K562 (cell line): ENCODE results near the gene CEP43. TPM values are rescaled to one million over a fixed set of nuclear protein-coding genes. Genes with fewer than 3 reads are reported as not detected.

Source experiments
- BRF1 ChIP-seq: IDR thresholded peaks from 3 replicates; pipeline ENCODE4 v1.6.1; 2011; ENCODE audit warnings: borderline replicate concordance, mild to moderate bottlenecking; ENCODE audit not compliant: insufficient read length; ENCODE audit errors: extremely low read depth
- ELF4 ChIP-seq: fragments of 450-650 bp; formaldehyde crosslinking; IDR thresholded peaks from 2 replicates; pipeline ENCODE4 v1.4.0; 2022; ENCODE audit warnings: missing genetic modification characterization
- ERF ChIP-seq: fragments of 450-650 bp; formaldehyde crosslinking; IDR thresholded peaks from 2 replicates; pipeline ENCODE4 v1.4.0; 2020; ENCODE audit warnings: mild to moderate bottlenecking, mixed read lengths
- FIP1L1 ChIP-seq: fragments of 200-400 bp; formaldehyde crosslinking; IDR thresholded peaks from 2 replicates; pipeline ENCODE4 v1.6.1; 2018; ENCODE audit warnings: mild to moderate bottlenecking, low read depth, low read length; ENCODE audit not compliant: poor library complexity, severe bottlenecking
- GATAD2A ChIP-seq: fragments of 450-650 bp; IDR thresholded peaks from 2 replicates; pipeline ENCODE4 v1.6.1; 2017
- HDAC2 ChIP-seq: fragments of 450-650 bp; IDR thresholded peaks from 2 replicates; pipeline ENCODE4 v1.6.1; 2016; ENCODE audit warnings: mild to moderate bottlenecking
- KDM2B ChIP-seq: fragments of 250-450 bp; sonication (Bioruptor Pico); IDR thresholded peaks from 2 replicates; pipeline ENCODE4 v1.8.0; 2021; ENCODE audit warnings: mild to moderate bottlenecking, moderate library complexity
- MTA1 ChIP-seq: fragments of 450-650 bp; IDR thresholded peaks from 2 replicates; pipeline ENCODE4 v1.6.1; 2017; ENCODE audit warnings: borderline replicate concordance
- MXI1 ChIP-seq: IDR thresholded peaks from 2 replicates; pipeline ENCODE4 v1.6.1; 2011; ENCODE audit warnings: low read depth, mild to moderate bottlenecking, improper control_type of control experiment, low read length
- NR2C2 ChIP-seq, 2 experiments: fragments of 200-800 bp in 1 of 2; sonication (Bioruptor generic) in 1 of 2; sonication (generic) in 1 of 2; formaldehyde crosslinking in 1 of 2; IDR thresholded peaks; 2 replicates each; pipeline versions ENCODE4 v1.6.1 to v1.8.0; 2016 to 2022; ENCODE audit warnings: mild to moderate bottlenecking in 1 of 2, missing compliant biosample characterization in 1 of 2, missing genetic modification characterization in 1 of 2, missing genetic modification reagents in 1 of 2
- PCBP1 ChIP-seq: fragments of 200-400 bp; formaldehyde crosslinking; IDR thresholded peaks from 2 replicates; pipeline ENCODE4 v1.6.1; 2018; ENCODE audit warnings: mild to moderate bottlenecking, low read depth, low read length; ENCODE audit not compliant: poor library complexity, severe bottlenecking
- PHF20 ChIP-seq: fragments of 450-650 bp; IDR thresholded peaks from 2 replicates; pipeline ENCODE4 v1.6.1; 2018; ENCODE audit not compliant: partially characterized antibody
- RBBP5 ChIP-seq: fragments of 200-600 bp; sonication (generic); IDR thresholded peaks from 2 replicates; pipeline ENCODE4 v1.6.1; 2012; ENCODE audit warnings: borderline replicate concordance, mild to moderate bottlenecking, low read length, control low read depth, inconsistent platforms; ENCODE audit not compliant: insufficient read depth, poor library complexity, severe bottlenecking
- STAT6 ChIP-seq: sonication (generic); formaldehyde crosslinking; IDR thresholded peaks from 2 replicates; pipeline ENCODE4 v1.8.1; 2023; ENCODE audit warnings: mild to moderate bottlenecking, missing genetic modification reagents
- SUPT5H ChIP-seq: fragments of 450-650 bp; IDR thresholded peaks from 2 replicates; pipeline ENCODE4 v1.6.1; 2016
- TARDBP ChIP-seq: fragments of 450-650 bp; IDR thresholded peaks from 2 replicates; pipeline ENCODE4 v1.6.1; 2016
- USF1 ChIP-seq: sonication (generic); formaldehyde crosslinking; IDR thresholded peaks from 2 replicates; pipeline ENCODE4 v1.9.0; 2022; ENCODE audit warnings: mild to moderate bottlenecking, missing genetic modification reagents
- ZNF165 ChIP-seq: fragments of 250-450 bp; sonication (Bioruptor Pico); IDR thresholded peaks from 2 replicates; pipeline ENCODE4 v1.4.0; 2020; ENCODE audit warnings: borderline replicate concordance
- polyA plus RNA-seq, 8 experiments: library from polyadenylated mRNA; depleted of rRNA in 4 of 8; stranded (reverse) in 5 of 8; unstranded in 3 of 8; fragments of >200 nt; fragmentation: Nextera tagmentation in 2 of 8; fragmentation: Illumina TruSeq in 1 of 8; extraction: Ambion mirVana in 2 of 8; extraction: Trizol in 1 of 8; gene quantifications; 2 replicates each; pipeline versions ENCODE4 v1.2.1 to v1.2.3, GENCODE V29; 2011 to 2014; ENCODE audit warnings: inconsistent platforms in 1 of 8, missing spikeins in 1 of 8
- total RNA-seq, 7 experiments: library from RNA; depleted of rRNA in 6 of 7; stranded (reverse); fragments of >200 nt in 6 of 7; fragmentation: Illumina TruSeq in 2 of 7; extraction: Trizol in 2 of 7; gene quantifications; 2 replicates each; pipeline versions ENCODE4 v1.2.1 to v1.2.3, GENCODE V29; 2011 to 2021; ENCODE audit warnings: low replicate concordance in 1 of 7
- TF ChIP-seq, protein P1 (sequence below): sonication (generic); formaldehyde crosslinking; IDR thresholded peaks from 2 replicates; pipeline ENCODE4 v1.8.0; 2022; ENCODE audit warnings: mild to moderate bottlenecking, missing genetic modification reagents
- TF ChIP-seq, protein P2 (sequence below), 2 experiments: IDR thresholded peaks; 2 replicates each; pipeline ENCODE4 v1.6.1; 2012; ENCODE audit warnings: improper control_type of control experiment in 2 of 2, low read depth in 2 of 2, low read length in 2 of 2, borderline replicate concordance in 1 of 2

CEP43 gene
- total and polyA plus RNA-seq, 9 of the 15 experiments (the other 6 are each of a cell fraction or from before 2014, with no cell fraction given), result 15.2 to 55.7 (median 47.4) TPM

GRCh38 chr6:166955865-166956443, 43.2 kb upstream of the CEP43 start (continued):
- TF ChIP-seq RBBP5 (peak; percentile 69), ELF4 (0 out of 2 replicates have a peak, but pooled peaks have one; percentile 8), MTA1 (0 out of 2 replicates have a peak, but pooled peaks have one; percentile 7), HDAC2 (no peak), BRF1 (no peak), FIP1L1 (peak; percentile 54), ERF (CRISPR knock-in tag) (peak; percentile 62; the same call in 1 of the 2 replicates), MXI1 (no peak), GATAD2A (0 out of 2 replicates have a peak, but pooled peaks have one; percentile 9), NR2C2 (CRISPR knock-in tag; IDR thresholded peaks at IDR 0.05) (no peak), NR2C2 (tag; IDR thresholded peaks at IDR 0.05) (no peak), KDM2B (peak; percentile 39; the same call in 1 of the 2 replicates), STAT6 (CRISPR knock-in tag) (peak; percentile 83; the same call in 1 of the 2 replicates), ZNF165 (CRISPR knock-in tag) (peak; percentile 45; the same call in 1 of the 2 replicates), SUPT5H (no peak), USF1 (CRISPR knock-in tag) (no peak), TARDBP (peak; percentile 54; the same call in 1 of the 2 replicates), PCBP1 (no peak), PHF20 (peak; percentile 44)
- TF ChIP-seq, protein P1, sequence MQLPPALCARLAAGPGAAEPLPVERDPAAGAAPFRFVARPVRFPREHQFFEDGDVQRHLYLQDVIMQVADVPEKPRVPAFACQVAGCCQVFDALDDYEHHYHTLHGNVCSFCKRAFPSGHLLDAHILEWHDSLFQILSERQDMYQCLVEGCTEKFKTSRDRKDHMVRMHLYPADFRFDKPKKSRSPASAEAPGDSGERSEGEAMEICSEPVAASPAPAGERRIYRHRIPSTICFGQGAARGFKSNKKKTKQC (CRISPR knock-in tag), result no peak; the same call in 1 of the 2 replicates
- TF ChIP-seq, protein P2, sequence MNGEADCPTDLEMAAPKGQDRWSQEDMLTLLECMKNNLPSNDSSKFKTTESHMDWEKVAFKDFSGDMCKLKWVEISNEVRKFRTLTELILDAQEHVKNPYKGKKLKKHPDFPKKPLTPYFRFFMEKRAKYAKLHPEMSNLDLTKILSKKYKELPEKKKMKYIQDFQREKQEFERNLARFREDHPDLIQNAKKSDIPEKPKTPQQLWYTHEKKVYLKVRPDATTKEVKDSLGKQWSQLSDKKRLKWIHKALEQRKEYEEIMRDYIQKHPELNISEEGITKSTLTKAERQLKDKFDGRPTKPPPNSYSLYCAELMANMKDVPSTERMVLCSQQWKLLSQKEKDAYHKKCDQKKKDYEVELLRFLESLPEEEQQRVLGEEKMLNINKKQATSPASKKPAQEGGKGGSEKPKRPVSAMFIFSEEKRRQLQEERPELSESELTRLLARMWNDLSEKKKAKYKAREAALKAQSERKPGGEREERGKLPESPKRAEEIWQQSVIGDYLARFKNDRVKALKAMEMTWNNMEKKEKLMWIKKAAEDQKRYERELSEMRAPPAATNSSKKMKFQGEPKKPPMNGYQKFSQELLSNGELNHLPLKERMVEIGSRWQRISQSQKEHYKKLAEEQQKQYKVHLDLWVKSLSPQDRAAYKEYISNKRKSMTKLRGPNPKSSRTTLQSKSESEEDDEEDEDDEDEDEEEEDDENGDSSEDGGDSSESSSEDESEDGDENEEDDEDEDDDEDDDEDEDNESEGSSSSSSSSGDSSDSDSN (IDR thresholded peaks at IDR 0.05; ENCODE audit: borderline replicate concordance in 1 of 2, low read depth in 2 of 2, low read length in 2 of 2), result peak in 1 of 2 experiments; percentile 82; a peak in 1 of 4 replicates
